ENCODE data around the gene SRSF10. TPM values are rescaled to one million over a fixed set of nuclear protein-coding genes. Genes with fewer than 3 reads are reported as not detected.

SRSF10 gene
- total and polyA plus RNA-seq, 9 of the 15 experiments (the other 6 are each of a cell fraction or from before 2014, with no cell fraction given) = 154 to 264 (median 205) TPM

GRCh38 chr1:23964790-23965740, 15.1 kb downstream of the SRSF10 start (continued):
- TF ChIP-seq ZNF518B (CRISPR knock-in tag; IDR thresholded peaks at IDR 0.05) (peak; percentile 71; the same call in 1 of the 2 replicates), TAF9B (IDR thresholded peaks at IDR 0.05; ENCODE audit: partially characterized antibody) (peak; percentile 41), SOX6 (IDR thresholded peaks at IDR 0.05) (peak; percentile 76), IRF2 (CRISPR knock-in tag; IDR thresholded peaks at IDR 0.05) (no peak), BHLHE40 (IDR thresholded peaks at IDR 0.05; ENCODE audit: low read length) (no peak), LCOR (CRISPR knock-in tag; IDR thresholded peaks at IDR 0.05) (no peak), KDM1A (IDR thresholded peaks at IDR 0.05) (peak in 1 of 2 experiments; percentile 32; a peak in 1 of 4 replicates), SUPT5H (IDR thresholded peaks at IDR 0.05) (0 out of 2 replicates have a peak, but pooled peaks have one; percentile 13), NKRF (IDR thresholded peaks at IDR 0.05; ENCODE audit: borderline replicate concordance) (no peak), ATF3 (IDR thresholded peaks at IDR 0.05) (peak; percentile 70), ATF3 (CRISPR knock-in tag; conservative IDR thresholded peaks at IDR 0.05) (no peak), TFAP4 (CRISPR knock-in tag; IDR thresholded peaks at IDR 0.05; ENCODE audit: borderline replicate concordance) (peak; percentile 78; the same call in 1 of the 2 replicates), MTA2 (IDR thresholded peaks at IDR 0.05; ENCODE audit: low read depth) (no peak), KDM4B (IDR thresholded peaks at IDR 0.05; ENCODE audit: borderline replicate concordance in 2 of 2, low read depth in 1 of 2) (no peak), ZNF717 (CRISPR knock-in tag; IDR thresholded peaks at IDR 0.05) (peak; percentile 57; the same call in 1 of the 2 replicates), ESRRB (CRISPR knock-in tag; IDR thresholded peaks at IDR 0.05; ENCODE audit: borderline replicate concordance) (0 out of 2 replicates have a peak, but pooled peaks have one; percentile 22), ZBTB2 (IDR thresholded peaks at IDR 0.05) (peak; percentile 26; the same call in 1 of the 2 replicates), CBFA2T3 (IDR thresholded peaks at IDR 0.05) (peak; percentile 22; the same call in 1 of the 2 replicates)

All from K562 (cell line).